HuH-7.5 (cell line): ENCODE results near the gene SAMD4A.

Source experiments
- DNase-seq: peaks from one replicate; pipeline ENCODE4 v3.0.0; 2011; ENCODE audit warnings: low spot score

SAMD4A gene

DNA sequence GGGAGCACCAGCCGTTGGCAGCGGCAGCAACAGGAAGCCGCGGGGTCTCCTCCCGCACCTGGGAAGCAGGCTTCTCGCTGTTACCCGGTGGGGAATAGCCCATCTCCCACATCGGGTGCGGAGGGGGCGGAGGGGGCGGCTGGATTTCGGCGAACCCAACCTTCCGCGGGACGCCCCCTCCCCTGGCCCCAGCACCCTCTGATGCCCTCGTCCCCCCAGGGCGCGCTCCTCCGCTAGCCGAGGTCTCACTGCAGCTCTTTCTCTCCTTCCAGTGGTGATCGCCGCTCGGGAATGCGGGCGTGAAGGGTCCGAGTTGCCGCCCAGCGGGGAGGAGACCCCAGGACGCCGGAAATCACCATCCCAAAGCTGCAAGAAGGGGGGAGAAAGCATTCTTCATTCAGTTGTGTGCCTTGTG lies 303 bp downstream of the SAMD4A start:
- DNase-seq = peak; percentile 49

GRCh38 chr14:54567639-54568561 lies 972 bp downstream of the SAMD4A start:
- peak; percentile 37 for DNase-seq

- DNase-seq = no peak
Measured at GRCh38 chr14:54568821-54569595, 2.1 kb downstream of the SAMD4A start.

GRCh38 chr14:54570047-54570446 lies 3.1 kb downstream of the SAMD4A start:
- DNase-seq = no peak

GRCh38 chr14:54570631-54571415 lies 3.9 kb downstream of the SAMD4A start:
- no peak for DNase-seq

GRCh38 chr14:54572316-54572715 lies 5.4 kb downstream of the SAMD4A start:
- peak; percentile 33 for DNase-seq

GRCh38 chr14:54574528-54574927 lies 7.6 kb downstream of the SAMD4A start:
- DNase-seq = no peak

- no peak for DNase-seq
Measured at GRCh38 chr14:54577494-54577893, 10.6 kb downstream of the SAMD4A start.

GRCh38 chr14:54577977-54578376 lies 11.0 kb downstream of the SAMD4A start:
- DNase-seq = no peak

DNA sequence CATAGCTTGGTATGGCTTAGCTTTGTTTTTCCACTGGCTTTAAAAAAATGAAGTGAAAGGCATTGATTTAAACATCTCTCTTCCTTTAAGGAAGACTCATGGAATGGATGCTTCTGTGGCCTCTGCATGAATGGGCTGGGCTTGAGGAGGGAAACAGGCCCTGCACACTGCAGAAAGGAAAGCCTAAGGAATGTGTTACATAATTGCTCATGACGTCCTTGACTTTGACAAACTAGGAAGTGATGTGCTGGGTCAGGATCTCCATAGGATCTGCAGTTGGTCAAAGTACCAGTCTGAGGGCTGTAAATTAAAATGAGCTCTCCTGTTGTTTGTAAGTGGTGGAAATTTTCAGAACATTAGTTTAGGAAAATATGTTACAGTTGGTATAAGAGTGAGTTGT lies 12.7 kb downstream of the SAMD4A start:
- DNase-seq = no peak

- no peak for DNase-seq
Measured at GRCh38 chr14:54580933-54581332, 14.0 kb downstream of the SAMD4A start.

GRCh38 chr14:54582334-54582733 lies 15.4 kb downstream of the SAMD4A start:
- DNase-seq = no peak

DNA sequence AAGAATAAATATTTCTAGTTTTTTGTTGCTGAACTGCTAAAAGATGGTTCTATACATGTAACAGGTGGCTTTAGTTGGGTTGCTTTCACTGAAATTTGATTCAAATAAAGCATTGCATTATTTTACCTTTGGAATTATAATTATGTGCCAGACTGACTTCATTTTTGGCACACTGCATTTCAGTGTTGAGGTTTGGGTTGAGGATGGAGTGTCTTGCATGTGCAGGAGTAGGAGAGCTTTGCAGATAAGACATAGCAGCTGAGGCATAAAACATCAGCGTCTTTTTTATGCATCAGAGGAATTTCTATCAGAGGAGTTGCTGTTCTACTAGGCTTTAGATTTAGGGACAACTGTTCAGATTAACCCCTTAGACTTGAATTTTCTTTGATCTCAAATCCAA lies 17.2 kb downstream of the SAMD4A start:
- no peak for DNase-seq

- DNase-seq = no peak
Measured at GRCh38 chr14:54585214-54585613, 18.3 kb downstream of the SAMD4A start.

DNA sequence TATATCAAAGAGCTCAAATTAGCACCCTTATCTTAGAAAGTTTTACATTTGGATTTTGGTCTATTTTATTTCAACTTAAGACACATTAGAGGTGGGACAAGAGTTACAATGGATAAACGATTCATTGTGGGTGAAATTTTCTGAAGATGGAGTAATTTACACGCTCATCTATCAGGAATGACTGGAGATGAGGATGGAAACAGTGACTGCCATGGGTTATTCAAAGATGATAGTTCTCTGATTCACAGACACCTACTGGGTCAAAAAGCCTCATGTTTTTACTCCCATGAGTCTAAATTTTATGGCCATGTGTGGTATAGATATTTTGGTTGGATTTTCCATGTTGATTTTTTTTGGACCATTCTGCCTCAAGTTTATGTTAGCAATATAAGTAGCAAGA lies 22.1 kb downstream of the SAMD4A start:
- no peak for DNase-seq

DNA sequence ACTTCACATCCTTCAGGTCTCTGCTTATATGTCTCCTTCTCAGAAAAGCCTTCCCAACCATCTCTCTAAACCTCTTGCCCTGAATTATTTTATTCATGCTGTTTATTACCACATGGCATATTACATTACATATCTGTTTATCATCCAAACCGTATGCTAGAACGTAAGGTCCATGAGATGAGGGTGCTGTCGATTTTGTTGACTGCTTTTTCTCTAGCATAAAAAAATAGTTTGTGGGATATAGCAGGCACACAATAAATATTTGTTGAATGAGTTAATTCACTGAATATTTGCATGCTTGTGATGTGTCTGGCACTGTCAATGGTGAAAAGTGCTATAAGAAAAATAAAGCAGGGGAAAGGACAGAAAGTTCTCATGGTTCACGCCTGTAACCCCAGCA lies 22.9 kb downstream of the SAMD4A start:
- DNase-seq = no peak

DNA sequence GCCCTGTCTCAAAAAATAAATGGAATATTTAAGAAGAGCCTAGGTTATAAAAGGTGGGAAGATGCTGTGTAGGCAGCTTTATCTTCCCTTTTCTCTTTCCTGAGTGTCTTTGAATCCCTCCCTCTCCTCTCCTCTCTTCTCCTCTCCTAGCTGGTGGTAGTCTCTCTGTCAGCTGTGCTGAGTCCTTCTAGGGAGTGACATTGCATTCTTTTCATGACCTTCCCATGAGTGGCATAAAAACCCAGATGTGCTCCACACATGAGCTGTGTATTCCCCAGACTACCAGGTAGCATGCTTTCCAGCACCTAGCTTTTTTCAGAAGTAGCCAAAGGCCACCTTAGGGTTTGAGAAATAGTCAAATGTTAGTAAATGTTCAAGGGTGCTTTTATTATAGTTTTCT lies 23.6 kb downstream of the SAMD4A start:
- no peak for DNase-seq

DNA sequence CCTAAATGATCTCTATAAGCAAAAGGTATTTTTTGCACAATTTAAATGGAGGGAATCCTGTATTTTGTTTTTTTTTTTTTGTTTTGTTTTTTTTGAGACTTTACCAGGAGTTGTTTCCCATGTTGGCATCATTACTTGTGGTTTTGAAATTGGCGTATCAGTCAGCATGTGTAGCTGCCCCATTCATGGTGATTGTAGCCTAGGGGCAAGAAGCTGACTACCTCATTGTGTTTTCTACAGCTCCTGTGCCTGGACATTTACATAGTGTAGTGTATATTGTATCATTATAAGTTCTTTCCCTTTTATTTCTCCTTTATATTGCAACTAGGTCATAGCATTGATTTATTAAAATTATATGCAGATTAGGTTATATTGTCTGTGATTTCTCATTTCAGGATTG lies 24.5 kb downstream of the SAMD4A start:
- DNase-seq = no peak

GRCh38 chr14:54591866-54592265 lies 24.9 kb downstream of the SAMD4A start:
- DNase-seq = no peak

GRCh38 chr14:54593860-54594259 lies 26.9 kb downstream of the SAMD4A start:
- DNase-seq = no peak

GRCh38 chr14:54594537-54594936 lies 27.6 kb downstream of the SAMD4A start:
- DNase-seq = no peak

GRCh38 chr14:54597795-54598443 lies 31.0 kb downstream of the SAMD4A start:
- no peak for DNase-seq
